Adrenal gland (tissue), 5 donors: Measurements from ENCODE around the gene ACSM6.

Source experiments
- CTCF ChIP-seq, 6 experiments: fragments of 450-650 bp in 4 of 6; fragments of 200-600 bp in 2 of 6; sonication (generic) in 1 of 6; IDR thresholded peaks; 1 replicate in 5 of 6; 2 replicates in 1 of 6; pipeline versions ENCODE4 v1.5.1 to v1.8.0; 2016 to 2021; ENCODE audit warnings: antibody characterized with exemption in 6 of 6, mild to moderate bottlenecking in 2 of 6, moderate library complexity in 1 of 6
- POLR2A ChIP-seq, 2 donors: fragments of 450-650 bp; IDR thresholded peaks; one replicate each; pipeline ENCODE4 v1.6.1; 2017; ENCODE audit warnings: antibody characterized with exemption in 2 of 2, mild to moderate bottlenecking in 2 of 2, moderate library complexity in 1 of 2
- donor health status: DM: no; HTN: no; CAD: no.

- TF ChIP-seq CTCF (IDR thresholded peaks at IDR 0.05) (peak; percentile 42 to 77 (median 66)), POLR2A (IDR thresholded peaks at IDR 0.05) (no peak)
These were observed 48.7 kb downstream of the ACSM6 start for GRCh38 chr10:95242581-95243317.
